Measurements from ENCODE around the gene CDCA4. TPM values are rescaled to one million over a fixed set of nuclear protein-coding genes. Genes with fewer than 3 reads are reported as not detected.

CDCA4 gene
- total RNA-seq, 4 donors from 2014 or later: 5.7 to 8.5 (median 6.7) TPM

DNA sequence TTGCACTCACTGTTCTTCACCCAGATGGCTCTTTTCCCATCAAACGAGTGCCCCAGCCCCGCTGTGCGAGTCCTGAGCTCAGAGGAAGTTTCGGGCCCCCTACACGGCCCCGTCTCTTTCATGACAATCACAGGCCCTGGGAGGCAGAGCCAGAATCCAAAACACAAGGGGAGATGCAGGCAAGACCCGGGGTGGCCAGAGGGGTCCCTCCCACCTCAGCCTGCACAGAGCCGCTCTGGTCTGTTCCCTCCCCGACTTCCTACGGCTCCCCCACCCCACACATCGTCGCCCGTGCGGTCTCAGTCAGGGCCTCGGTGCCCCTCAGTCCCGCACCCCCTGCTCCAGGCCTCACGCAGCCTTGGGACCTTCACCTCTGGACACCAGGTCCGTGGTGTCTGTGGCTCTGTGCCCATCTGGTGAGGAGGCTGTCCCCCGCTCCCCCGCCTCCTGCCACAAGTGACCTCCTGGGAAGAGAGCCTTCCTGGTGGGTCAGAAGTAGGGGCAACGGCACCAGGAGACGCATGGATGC, 35.5 kb upstream of the CDCA4 start:
- H3K4me3 ChIP-seq: no peak overlapping the region
- TF ChIP-seq, protein P1, sequence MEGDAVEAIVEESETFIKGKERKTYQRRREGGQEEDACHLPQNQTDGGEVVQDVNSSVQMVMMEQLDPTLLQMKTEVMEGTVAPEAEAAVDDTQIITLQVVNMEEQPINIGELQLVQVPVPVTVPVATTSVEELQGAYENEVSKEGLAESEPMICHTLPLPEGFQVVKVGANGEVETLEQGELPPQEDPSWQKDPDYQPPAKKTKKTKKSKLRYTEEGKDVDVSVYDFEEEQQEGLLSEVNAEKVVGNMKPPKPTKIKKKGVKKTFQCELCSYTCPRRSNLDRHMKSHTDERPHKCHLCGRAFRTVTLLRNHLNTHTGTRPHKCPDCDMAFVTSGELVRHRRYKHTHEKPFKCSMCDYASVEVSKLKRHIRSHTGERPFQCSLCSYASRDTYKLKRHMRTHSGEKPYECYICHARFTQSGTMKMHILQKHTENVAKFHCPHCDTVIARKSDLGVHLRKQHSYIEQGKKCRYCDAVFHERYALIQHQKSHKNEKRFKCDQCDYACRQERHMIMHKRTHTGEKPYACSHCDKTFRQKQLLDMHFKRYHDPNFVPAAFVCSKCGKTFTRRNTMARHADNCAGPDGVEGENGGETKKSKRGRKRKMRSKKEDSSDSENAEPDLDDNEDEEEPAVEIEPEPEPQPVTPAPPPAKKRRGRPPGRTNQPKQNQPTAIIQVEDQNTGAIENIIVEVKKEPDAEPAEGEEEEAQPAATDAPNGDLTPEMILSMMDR (IDR thresholded peaks at IDR 0.05): no peak
- TF ChIP-seq POLR2A (IDR thresholded peaks at IDR 0.05): no peak
- no peak for TF ChIP-seq EP300 (IDR thresholded peaks at IDR 0.05)
- peaks cover 0 to 15% of the 10 kb centered on the region in 2 donors for H3K27me3 ChIP-seq
- 58 to 63% methylated on average over 22 of the region's 22 CpGs for WGBS, 2 donors
- no peaks in the 10 kb centered on the region for H3K9me3 ChIP-seq
- peaks cover 0 to 28% (median 17%) of the 10 kb centered on the region in 4 donors for H3K4me1 ChIP-seq
- H3K27ac ChIP-seq: no peak overlapping the region
- H3K36me3 ChIP-seq: no peaks in the 10 kb centered on the region
- no peak for DNase-seq (ENCODE audit: low spot score in 2 of 2)

DNA sequence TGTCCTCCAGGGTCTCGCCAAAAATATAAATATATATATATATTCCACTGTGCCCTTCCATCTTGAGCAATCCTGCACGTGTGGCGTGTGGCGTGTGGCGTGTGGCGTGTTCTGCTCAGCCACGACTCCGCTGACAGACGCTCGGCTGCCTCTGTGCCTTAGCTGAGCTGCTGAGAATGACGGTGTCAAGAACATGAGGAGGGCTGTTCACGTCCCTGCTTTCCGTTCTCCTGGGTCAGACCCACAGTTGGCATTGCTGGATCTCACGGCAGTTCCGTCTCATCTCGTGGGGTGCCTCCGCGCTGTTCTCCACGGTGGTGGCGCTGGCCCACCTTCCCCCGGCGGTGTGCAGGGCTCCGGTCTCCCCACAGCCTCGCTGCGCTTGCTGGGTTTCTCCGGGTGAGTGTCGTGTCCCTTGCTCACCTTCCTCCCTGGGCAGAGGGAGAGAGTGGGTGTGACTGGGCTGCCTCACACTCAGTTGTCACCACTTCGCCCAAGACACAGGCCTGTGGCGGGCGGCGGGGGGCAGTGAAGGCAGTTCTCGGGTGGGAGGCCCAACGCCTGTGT, 34.9 kb upstream of the CDCA4 start:
- TF ChIP-seq, protein P1 (IDR thresholded peaks at IDR 0.05): no peak
- TF ChIP-seq EP300 (IDR thresholded peaks at IDR 0.05) (no peak), POLR2A (IDR thresholded peaks at IDR 0.05) (no peak)
- WGBS, 2 donors: 71 to 75% methylated on average over 33 of the region's 33 CpGs

DNA sequence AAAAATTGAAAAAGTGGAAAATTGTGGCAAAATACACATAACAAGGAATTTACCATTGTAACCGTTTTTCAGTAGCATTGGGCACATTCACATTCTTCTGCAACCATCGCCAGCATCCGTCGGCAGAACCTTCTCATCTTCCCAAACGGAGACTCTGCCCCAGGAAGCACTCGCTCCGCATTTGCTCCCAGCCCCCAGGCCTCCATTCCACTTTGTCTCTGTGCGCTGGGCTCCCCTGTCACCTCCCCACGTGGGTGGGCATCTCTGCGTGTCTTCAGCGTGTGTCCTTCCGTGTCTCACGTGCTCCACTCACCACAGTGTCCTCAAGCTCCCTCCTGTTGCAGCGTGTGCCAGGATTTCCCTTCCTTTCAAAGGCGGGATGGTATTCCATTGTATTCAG, 34.5 kb upstream of the CDCA4 start:
- no peaks in the 10 kb centered on the region for H3K9me3 ChIP-seq
- no peak overlapping the region for H3K4me3 ChIP-seq
- 59 to 65% methylated on average over 15 of the region's 15 CpGs for WGBS, 2 donors
- H3K36me3 ChIP-seq: peaks cover 0 to 3% (median 0%) of the 10 kb centered on the region in 3 donors
- no peak overlapping the region for H3K27ac ChIP-seq
- DNase-seq (ENCODE audit: low spot score in 2 of 2): no peak
- no peak for TF ChIP-seq POLR2A (IDR thresholded peaks at IDR 0.05)
- TF ChIP-seq, protein P1 (IDR thresholded peaks at IDR 0.05): no peak
- H3K4me1 ChIP-seq: peaks cover 0 to 27% (median 12%) of the 10 kb centered on the region in 4 donors
- H3K27me3 ChIP-seq: peaks cover 0 to 13% of the 10 kb centered on the region in 2 donors

More for the DNA sequence above, 34.9 kb upstream of the CDCA4 start:
- Histone ChIP-seq H3K36me3 (no peaks in the 10 kb centered on the region), H3K9me3 (no peaks in the 10 kb centered on the region), H3K4me1 (peaks cover 0 to 26% (median 14%) of the 10 kb centered on the region in 4 donors), H3K27me3 (peaks cover 0 to 15% of the 10 kb centered on the region in 2 donors), H3K4me3 (no peak overlapping the region), H3K27ac (no peak overlapping the region)
- no peak for DNase-seq (ENCODE audit: low spot score in 2 of 2)

DNA sequence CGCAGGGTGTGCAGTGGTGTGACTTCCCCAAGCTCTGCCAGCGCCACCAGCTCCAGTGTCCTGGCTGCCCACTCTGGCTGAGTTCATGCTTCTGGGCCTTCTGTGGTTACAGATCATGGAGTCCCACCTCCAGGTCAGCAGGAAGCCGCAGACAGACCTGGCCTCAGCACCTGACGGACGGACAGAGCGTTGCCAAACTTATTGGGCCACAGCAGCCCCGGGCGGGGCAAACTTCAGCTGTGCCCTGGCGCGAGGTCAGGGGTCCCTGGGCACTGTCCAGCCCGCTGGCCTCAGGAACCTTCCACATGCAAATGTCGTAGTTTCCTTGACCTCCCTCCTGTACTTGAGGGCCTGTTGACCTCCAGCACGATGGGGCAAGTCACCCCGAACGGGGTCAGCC, 33.1 kb upstream of the CDCA4 start:
- Histone ChIP-seq H3K4me3 (no peak overlapping the region), H3K27ac (no peak overlapping the region), H3K36me3 (peaks cover 0 to 3% (median 0%) of the 10 kb centered on the region in 3 donors), H3K9me3 (no peaks in the 10 kb centered on the region), H3K27me3 (peaks cover 0 to 9% of the 10 kb centered on the region in 2 donors), H3K4me1 (peaks cover 0 to 14% (median 4%) of the 10 kb centered on the region in 4 donors)
- WGBS, 2 donors: 87 to 93% methylated on average over 14 of the region's 15 CpGs
- no peak for DNase-seq (ENCODE audit: low spot score in 2 of 2)
- TF ChIP-seq EP300 (IDR thresholded peaks at IDR 0.05) (no peak), POLR2A (IDR thresholded peaks at IDR 0.05) (no peak)
- TF ChIP-seq, protein P1 (IDR thresholded peaks at IDR 0.05): no peak

DNA sequence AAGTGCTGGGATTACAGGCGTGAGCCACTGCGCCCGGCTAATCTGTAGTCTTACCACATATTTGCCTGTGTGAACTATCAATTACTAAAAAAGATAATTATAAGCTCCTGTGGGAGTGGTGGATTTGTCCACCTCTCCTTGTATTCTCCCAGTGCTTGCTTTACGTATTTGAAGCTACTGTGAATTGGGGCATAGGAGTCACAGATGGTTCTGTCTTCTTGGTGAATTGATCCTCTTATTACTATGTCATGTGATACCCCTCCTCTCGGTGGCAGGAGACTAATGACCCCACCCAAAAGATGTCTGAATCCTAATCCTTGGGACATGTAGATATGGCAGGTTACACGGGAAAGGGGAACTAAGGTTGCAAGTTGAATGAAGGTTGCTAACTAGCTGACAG, 32.5 kb upstream of the CDCA4 start:
- H3K4me3 ChIP-seq: no peak overlapping the region
- H3K36me3 ChIP-seq: peaks cover 0 to 3% (median 0%) of the 10 kb centered on the region in 3 donors
- DNase-seq (ENCODE audit: low spot score in 2 of 2): no peak
- TF ChIP-seq, protein P1 (IDR thresholded peaks at IDR 0.05): no peak
- no peak for TF ChIP-seq EP300 (IDR thresholded peaks at IDR 0.05)
- no peak for TF ChIP-seq POLR2A (IDR thresholded peaks at IDR 0.05)
- 82 to 83% methylated on average over 6 of the region's 6 CpGs for WGBS, 2 donors
- H3K27ac ChIP-seq: no peak overlapping the region
- H3K4me1 ChIP-seq: peaks cover 0 to 8% (median 0%) of the 10 kb centered on the region in 4 donors
- peaks cover 0 to 9% of the 10 kb centered on the region in 2 donors for H3K27me3 ChIP-seq
- H3K9me3 ChIP-seq: no peaks in the 10 kb centered on the region

Measured in tibial nerve (tissue), 4 donors.